Measurements from ENCODE around the gene SOX18.

Gene SOX18

GRCh38 chr20:64067005-64067632, 17.7 kb upstream of the SOX18 start:
- TF ChIP-seq, protein P1, sequence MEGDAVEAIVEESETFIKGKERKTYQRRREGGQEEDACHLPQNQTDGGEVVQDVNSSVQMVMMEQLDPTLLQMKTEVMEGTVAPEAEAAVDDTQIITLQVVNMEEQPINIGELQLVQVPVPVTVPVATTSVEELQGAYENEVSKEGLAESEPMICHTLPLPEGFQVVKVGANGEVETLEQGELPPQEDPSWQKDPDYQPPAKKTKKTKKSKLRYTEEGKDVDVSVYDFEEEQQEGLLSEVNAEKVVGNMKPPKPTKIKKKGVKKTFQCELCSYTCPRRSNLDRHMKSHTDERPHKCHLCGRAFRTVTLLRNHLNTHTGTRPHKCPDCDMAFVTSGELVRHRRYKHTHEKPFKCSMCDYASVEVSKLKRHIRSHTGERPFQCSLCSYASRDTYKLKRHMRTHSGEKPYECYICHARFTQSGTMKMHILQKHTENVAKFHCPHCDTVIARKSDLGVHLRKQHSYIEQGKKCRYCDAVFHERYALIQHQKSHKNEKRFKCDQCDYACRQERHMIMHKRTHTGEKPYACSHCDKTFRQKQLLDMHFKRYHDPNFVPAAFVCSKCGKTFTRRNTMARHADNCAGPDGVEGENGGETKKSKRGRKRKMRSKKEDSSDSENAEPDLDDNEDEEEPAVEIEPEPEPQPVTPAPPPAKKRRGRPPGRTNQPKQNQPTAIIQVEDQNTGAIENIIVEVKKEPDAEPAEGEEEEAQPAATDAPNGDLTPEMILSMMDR (conservative IDR thresholded peaks at IDR 0.05; ENCODE audit: low read length) = no peak
- no peak for DNase-seq (ENCODE audit: low read depth)
- no peak overlapping the region for H3K4me3 ChIP-seq (ENCODE audit: low read length)

- TF ChIP-seq, protein P1 (conservative IDR thresholded peaks at IDR 0.05; ENCODE audit: low read length) = no peak
- peak; percentile 87 for DNase-seq (ENCODE audit: low read depth)
- no peak overlapping the region for H3K4me3 ChIP-seq (ENCODE audit: low read length)
Measured at GRCh38 chr20:64065974-64066343, 16.5 kb upstream of the SOX18 start.

DNA sequence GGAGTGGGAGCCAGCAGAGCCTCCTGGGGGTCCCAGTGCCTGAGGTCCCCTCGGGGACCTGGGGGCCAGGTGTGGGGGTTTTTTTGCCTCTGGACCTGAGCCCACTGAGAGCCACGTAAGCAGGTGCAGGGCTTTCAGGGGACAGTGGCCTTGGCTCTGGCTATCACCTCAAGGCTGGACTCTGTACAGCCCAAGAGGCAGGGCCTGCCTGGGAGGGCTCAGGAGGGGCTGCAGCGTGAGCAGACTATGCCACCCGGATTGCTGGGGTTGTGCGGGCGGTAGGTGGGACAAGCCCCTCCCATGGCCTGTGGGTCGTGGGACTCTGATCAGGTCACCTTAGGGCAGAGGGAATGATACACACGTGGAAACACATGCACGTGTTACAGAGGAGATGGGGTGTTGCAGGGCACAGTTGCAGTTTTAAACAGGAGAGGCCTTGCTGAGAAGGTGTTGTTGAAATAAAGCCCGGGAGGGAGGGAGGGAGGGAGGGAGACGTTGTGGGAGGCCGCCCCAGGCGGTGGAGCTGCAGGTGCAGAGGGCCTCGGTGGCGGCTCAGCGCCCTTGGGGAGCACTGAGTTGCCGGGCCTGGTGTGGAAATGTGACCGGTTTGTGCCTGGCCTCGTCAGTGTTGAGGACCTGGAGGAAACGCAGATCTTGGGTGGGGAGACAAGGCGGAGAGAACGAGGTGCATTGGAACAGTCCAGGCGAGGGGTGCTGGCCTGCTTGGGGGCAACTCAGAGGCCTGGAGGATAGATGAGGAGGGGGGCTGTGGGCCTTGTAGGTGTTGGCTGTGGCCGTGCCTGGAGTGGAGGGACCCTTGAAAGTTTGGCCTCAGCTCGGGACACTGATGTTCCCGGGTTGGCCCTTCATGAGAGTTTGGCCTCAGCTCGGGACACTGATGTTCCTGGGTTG, 15.9 kb upstream of the SOX18 start:
- no peak for DNase-seq (ENCODE audit: low read depth)
- H3K4me3 ChIP-seq (ENCODE audit: low read length) = no peak overlapping the region

GRCh38 chr20:64064145-64064698, 14.8 kb upstream of the SOX18 start:
- DNase-seq (ENCODE audit: low read depth) = peak; percentile 60
- TF ChIP-seq, protein P1 (conservative IDR thresholded peaks at IDR 0.05; ENCODE audit: low read length) = no peak
- H3K4me3 ChIP-seq (ENCODE audit: low read length) = peak overlapping the region; percentile 83

More for the DNA sequence above, 15.9 kb upstream of the SOX18 start:
- TF ChIP-seq, protein P1 (conservative IDR thresholded peaks at IDR 0.05; ENCODE audit: low read length) = no peak

DNA sequence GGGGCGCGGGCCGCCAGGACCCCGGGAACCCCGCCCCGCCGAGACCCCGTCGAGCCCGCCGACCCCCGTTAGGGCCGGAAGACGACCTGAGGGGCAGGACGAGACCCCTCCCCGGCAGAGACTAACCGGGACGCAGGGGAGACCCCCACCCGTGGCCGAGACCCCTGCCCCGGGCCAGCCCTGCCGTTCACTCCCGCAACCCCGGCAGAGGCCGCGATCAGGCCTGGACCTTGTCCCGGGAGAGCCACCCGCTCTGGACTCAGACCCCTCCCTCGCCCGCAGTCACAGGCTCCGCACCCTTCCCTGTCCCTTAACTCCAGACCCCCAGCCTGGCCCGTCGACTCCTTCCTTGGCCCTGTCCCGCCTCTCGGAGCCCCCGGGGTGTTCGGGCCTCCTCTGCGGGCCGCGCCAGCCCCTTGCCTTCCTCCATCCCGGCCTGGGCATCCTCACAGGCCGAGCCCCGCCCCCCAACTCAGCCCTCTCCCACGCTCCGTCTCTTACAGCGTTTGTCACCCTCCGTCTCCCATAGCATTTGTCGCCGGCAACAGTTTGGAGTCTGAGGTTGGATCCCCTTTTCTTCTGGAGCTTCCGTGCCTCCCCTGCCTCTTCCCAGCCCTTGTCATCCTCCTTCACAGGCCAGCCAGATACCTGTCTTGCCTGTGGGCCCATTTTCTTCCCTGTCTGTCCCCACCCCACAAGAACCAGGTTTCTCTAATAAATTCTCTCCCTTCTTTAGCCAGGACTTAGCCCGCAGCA, 14.1 kb upstream of the SOX18 start:
- DNase-seq (ENCODE audit: low read depth) = no peak

GRCh38 chr20:64062596-64063388, 13.4 kb upstream of the SOX18 start, which contains the start of gene TCEA2:
TCEA2 (plus strand) TSS chr20:64063198; CDS start chr20:64063313, 115 bp downstream.
- TF ChIP-seq, protein P1 (conservative IDR thresholded peaks at IDR 0.05; ENCODE audit: low read length) = no peak
- peak; percentile 95 for DNase-seq (ENCODE audit: low read depth)
- H3K4me3 ChIP-seq (ENCODE audit: low read length) = peak within 1 kb of the TSS; percentile 83

More for the DNA sequence above, 14.1 kb upstream of the SOX18 start:
- TF ChIP-seq, protein P1 (conservative IDR thresholded peaks at IDR 0.05; ENCODE audit: low read length) = no peak
- H3K4me3 ChIP-seq (ENCODE audit: low read length) = peak overlapping the region; percentile 83

Data from AG10803 (cell line).